MG63 (cell line): ENCODE measurements around the gene BUD13. TPM values are rescaled to one million over a fixed set of nuclear protein-coding genes. Genes with fewer than 3 reads are reported as not detected.
A peak's percentile ranks its signal among the peaks of the same experiment; 100 is the strongest.
"Not testable (repeated sequence)": the region's sequence is repeated elsewhere in the genome, so short reads cannot be mapped to it uniquely, and the experiment has no call there.

Source experiments
- DNase-seq: peaks from one replicate; pipeline ENCODE4 v3.0.0-alpha.2; 2020
- H3K27me3 ChIP-seq: fragments of 250-450 bp; sonication (Bioruptor Pico); 2 replicates; pipeline ENCODE4 v1.5.1; 2020; ENCODE audit warnings: mild to moderate bottlenecking, moderate library complexity
- H3K36me3 ChIP-seq: fragments of 250-450 bp; sonication (Bioruptor Pico); 2 replicates; pipeline ENCODE4 v1.5.1; 2020; ENCODE audit warnings: mild to moderate bottlenecking, moderate library complexity
- H3K4me3 ChIP-seq: fragments of 250-450 bp; sonication (Bioruptor Pico); 2 replicates; pipeline ENCODE4 v1.5.1; 2020; ENCODE audit warnings: mild to moderate bottlenecking, moderate library complexity
- H3K9me3 ChIP-seq: fragments of 250-450 bp; sonication (Bioruptor Pico); 2 replicates; pipeline ENCODE4 v1.5.1; 2020; ENCODE audit warnings: mild to moderate bottlenecking, moderate library complexity
- total RNA-seq: library from RNA; depleted of rRNA; stranded (reverse); fragments of >200 nt; shearing (Covaris generic); gene quantifications from 2 replicates; pipeline ENCODE4 v1.2.3, GENCODE V29; 2014; ENCODE audit warnings: low replicate concordance

The BUD13 gene
- total RNA-seq, 1 experiment from 2014 or later = 22.9 TPM

GRCh38 chr11:116778556-116778955 is 5.8 kb upstream of the BUD13 start:
- no peaks in the 10 kb centered on the region for H3K9me3 ChIP-seq
- no peaks in the 10 kb centered on the region for H3K27me3 ChIP-seq
- no peak for DNase-seq
- H3K36me3 ChIP-seq = peaks cover 68% of the 10 kb centered on the region
- no peak overlapping the region for H3K4me3 ChIP-seq

GRCh38 chr11:116777056-116777455 is 4.3 kb upstream of the BUD13 start:
- Histone ChIP-seq H3K9me3 (no peaks in the 10 kb centered on the region), H3K4me3 (no peak overlapping the region), H3K36me3 (peaks cover 55% of the 10 kb centered on the region), H3K27me3 (no peaks in the 10 kb centered on the region)
- no peak for DNase-seq

GRCh38 chr11:116776522-116776984 is 3.8 kb upstream of the BUD13 start:
- DNase-seq = no peak
- no peaks in the 10 kb centered on the region for H3K9me3 ChIP-seq
- H3K4me3 ChIP-seq = no peak overlapping the region
- H3K27me3 ChIP-seq = no peaks in the 10 kb centered on the region
- H3K36me3 ChIP-seq = peaks cover 52% of the 10 kb centered on the region

- Histone ChIP-seq H3K27me3 (no peaks in the 10 kb centered on the region), H3K9me3 (no peaks in the 10 kb centered on the region), H3K36me3 (peaks cover 48% of the 10 kb centered on the region), H3K4me3 (no peak overlapping the region)
- no peak for DNase-seq
These were observed 3.2 kb upstream of the BUD13 start for GRCh38 chr11:116775975-116776374.

- no peak overlapping the region for H3K4me3 ChIP-seq
- no peak for DNase-seq
- no peaks in the 10 kb centered on the region for H3K27me3 ChIP-seq
- peaks cover 38% of the 10 kb centered on the region for H3K36me3 ChIP-seq
- H3K9me3 ChIP-seq = no peaks in the 10 kb centered on the region
These were observed 1.9 kb upstream of the BUD13 start for GRCh38 chr11:116774661-116775060.

GRCh38 chr11:116773203-116774097 is 663 bp upstream of the BUD13 start:
- H3K36me3 ChIP-seq = peaks cover 33% of the 10 kb centered on the region
- H3K27me3 ChIP-seq = no peaks in the 10 kb centered on the region
- no peaks in the 10 kb centered on the region for H3K9me3 ChIP-seq
- peak overlapping the region; percentile 96 for H3K4me3 ChIP-seq
- no peak for DNase-seq

GRCh38 chr11:116771935-116772334 is 852 bp downstream of the BUD13 start:
- H3K27me3 ChIP-seq = no peaks in the 10 kb centered on the region
- DNase-seq = no peak
- H3K9me3 ChIP-seq = no peaks in the 10 kb centered on the region

GRCh38 chr11:116762132-116762531 is 10.7 kb downstream of the BUD13 start:
- H3K36me3 ChIP-seq = peaks cover 51% of the 10 kb centered on the region
- no peak overlapping the region for H3K4me3 ChIP-seq
- no peaks in the 10 kb centered on the region for H3K27me3 ChIP-seq
- DNase-seq = no peak
- H3K9me3 ChIP-seq = no peaks in the 10 kb centered on the region

More at GRCh38 chr11:116771935-116772334, 852 bp downstream of the BUD13 start:
- Histone ChIP-seq H3K36me3 (peaks cover 24% of the 10 kb centered on the region), H3K4me3 (peak overlapping the region; percentile 96)

GRCh38 chr11:116756044-116756443 is 16.7 kb downstream of the BUD13 start:
- H3K9me3 ChIP-seq, H3K4me3 ChIP-seq, H3K27me3 ChIP-seq, DNase-seq: not testable (repeated sequence)
- H3K36me3 ChIP-seq = peaks cover 64% of the 10 kb centered on the region

- Histone ChIP-seq H3K4me3 (no peak overlapping the region), H3K36me3 (peaks cover 64% of the 10 kb centered on the region), H3K27me3 (no peaks in the 10 kb centered on the region), H3K9me3 (no peaks in the 10 kb centered on the region; the same call in 1 of the 2 replicates)
- no peak for DNase-seq
These were observed 22.6 kb downstream of the BUD13 start for GRCh38 chr11:116750070-116750718.

- Histone ChIP-seq H3K4me3 (no peak overlapping the region), H3K9me3 (no peaks in the 10 kb centered on the region), H3K27me3 (no peaks in the 10 kb centered on the region), H3K36me3 (peaks cover 11% of the 10 kb centered on the region)
- no peak for DNase-seq
These were observed 30.7 kb downstream of the BUD13 start for GRCh38 chr11:116742104-116742503.

GRCh38 chr11:116740741-116741140 is 32.0 kb downstream of the BUD13 start:
- no peaks in the 10 kb centered on the region for H3K9me3 ChIP-seq
- no peaks in the 10 kb centered on the region for H3K27me3 ChIP-seq
- H3K36me3 ChIP-seq = no peaks in the 10 kb centered on the region
- no peak for DNase-seq
- H3K4me3 ChIP-seq = no peak overlapping the region

- H3K9me3 ChIP-seq = no peaks in the 10 kb centered on the region
- H3K4me3 ChIP-seq = no peak overlapping the region
- no peaks in the 10 kb centered on the region for H3K27me3 ChIP-seq
- no peaks in the 10 kb centered on the region for H3K36me3 ChIP-seq
- DNase-seq = no peak
These were observed 33.8 kb downstream of the BUD13 start for GRCh38 chr11:116738975-116739374.

- Histone ChIP-seq H3K27me3 (no peaks in the 10 kb centered on the region), H3K36me3 (no peaks in the 10 kb centered on the region), H3K4me3 (no peak overlapping the region), H3K9me3 (no peaks in the 10 kb centered on the region)
- DNase-seq = peak; percentile 21
These were observed 36.0 kb downstream of the BUD13 start for GRCh38 chr11:116736763-116737162.

- Histone ChIP-seq H3K27me3 (no peaks in the 10 kb centered on the region), H3K9me3 (no peaks in the 10 kb centered on the region), H3K36me3 (no peaks in the 10 kb centered on the region), H3K4me3 (no peak overlapping the region)
- DNase-seq = no peak
These were observed 38.7 kb downstream of the BUD13 start for GRCh38 chr11:116733969-116734508.

- H3K27me3 ChIP-seq = no peaks in the 10 kb centered on the region
- H3K36me3 ChIP-seq = no peaks in the 10 kb centered on the region
- H3K9me3 ChIP-seq = no peaks in the 10 kb centered on the region
- DNase-seq = no peak
- no peak overlapping the region for H3K4me3 ChIP-seq
These were observed 39.6 kb downstream of the BUD13 start for GRCh38 chr11:116733043-116733755.
